Amygdala (tissue), 56 donors: Measurements from ENCODE around the gene PRICKLE4.
"Not testable (repeated sequence)": the region's sequence is repeated elsewhere in the genome, so short reads cannot be mapped to it uniquely, and the experiment has no call there.

Experiments
- DNase-seq, 56 donors: peaks; one replicate each; lab custom pipeline; 2025; lab: John Stamatoyannopoulos, UW

The PRICKLE4 gene

DNA sequence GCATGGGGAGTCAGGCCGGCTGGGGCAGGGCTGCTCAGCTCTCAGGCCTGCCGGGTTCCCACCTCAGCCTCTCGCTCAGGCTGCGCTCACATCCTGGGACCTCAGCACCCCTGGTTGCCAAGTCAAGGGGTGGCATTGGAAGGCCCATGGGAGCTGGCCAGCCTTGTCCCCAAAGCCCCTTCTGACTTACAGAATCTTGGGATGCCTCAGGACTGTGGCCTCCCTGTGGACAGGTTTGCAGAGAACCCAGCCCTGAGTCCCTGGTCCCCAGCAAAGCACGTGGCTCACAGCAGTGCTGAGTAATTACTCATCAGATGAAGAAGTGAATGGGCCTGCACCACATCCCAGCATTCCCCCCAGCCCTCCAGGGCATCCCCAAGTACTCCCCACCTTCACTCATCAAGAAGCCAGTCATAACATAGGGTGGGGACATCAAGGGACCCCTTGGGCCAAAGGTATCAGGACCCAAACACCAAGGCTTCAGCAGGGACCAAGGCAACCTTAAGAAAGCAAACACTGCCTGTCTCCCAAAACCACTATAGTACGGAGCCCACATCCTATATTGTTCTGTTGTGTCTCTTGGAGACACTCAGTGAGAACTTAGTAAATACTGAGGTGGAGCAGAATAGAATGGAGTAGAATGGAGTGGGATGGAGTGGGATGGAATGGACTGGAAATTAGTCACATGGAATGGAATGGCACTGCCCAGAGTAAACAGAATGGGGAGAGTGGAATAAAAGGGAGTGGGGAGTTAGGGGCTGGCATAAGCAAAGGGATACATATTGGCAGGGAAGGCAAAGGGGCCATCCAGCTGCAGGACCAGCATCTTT is 37.0 kb upstream of the PRICKLE4 start:
- no peak for DNase-seq

- DNase-seq: no peak
Observed at GRCh38 chr6:41744236-41744787, 36.3 kb upstream of the PRICKLE4 start.

GRCh38 chr6:41746107-41746506 is 34.5 kb upstream of the PRICKLE4 start:
- no peak for DNase-seq

DNA sequence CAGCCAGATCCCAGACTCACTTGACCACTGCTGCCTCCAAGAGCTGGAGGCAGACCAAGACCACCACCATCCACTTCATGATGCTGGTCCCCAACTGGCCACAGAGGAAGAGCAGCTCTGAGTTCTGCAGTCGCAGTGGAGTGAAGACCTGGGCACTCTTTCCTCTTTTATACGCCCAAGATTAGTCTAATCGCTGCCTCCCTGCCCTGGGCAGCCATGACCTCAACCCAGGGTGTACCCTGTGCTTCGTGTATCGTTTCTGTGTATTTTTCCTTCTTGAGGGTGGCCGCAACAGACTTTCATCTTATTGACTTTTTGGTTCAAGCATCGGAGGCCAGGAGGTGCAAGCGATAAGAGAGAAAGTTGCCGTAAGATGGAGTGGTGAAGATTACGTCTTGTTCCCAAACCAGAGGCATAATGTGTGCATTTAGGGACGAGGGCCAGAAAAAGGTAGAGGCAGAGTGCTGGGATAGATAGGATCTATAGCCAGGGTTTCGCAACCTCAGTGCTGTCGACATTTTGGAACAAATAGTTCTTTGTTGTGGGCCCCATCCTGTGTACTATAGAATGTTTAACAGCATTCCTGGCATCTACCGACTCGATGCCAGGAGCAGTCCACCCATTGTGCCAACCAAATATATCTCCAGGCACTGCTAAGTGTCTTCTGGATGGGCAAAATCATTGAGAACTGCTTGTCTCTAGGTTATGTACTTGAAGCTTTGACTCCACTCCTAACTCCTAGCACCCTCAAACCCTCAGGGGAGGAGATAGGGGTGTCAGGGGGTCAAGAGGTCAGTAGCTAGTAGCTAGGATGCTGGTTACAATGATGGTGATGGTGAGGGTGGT is 33.1 kb upstream of the PRICKLE4 start, which contains the start of gene PGC:
TSS of gene PGC (minus strand) at position 142 of the 846 bp plus-strand sequence. CDS start at position 79, 63 bp downstream.
- no peak for DNase-seq

GRCh38 chr6:41748102-41748477 is 32.5 kb upstream of the PRICKLE4 start:
- DNase-seq: no peak

GRCh38 chr6:41748542-41748941 is 32.0 kb upstream of the PRICKLE4 start:
- DNase-seq: no peak

- DNase-seq: no peak
Observed at GRCh38 chr6:41750374-41750773, 30.2 kb upstream of the PRICKLE4 start.

- no peak for DNase-seq
Observed at GRCh38 chr6:41755895-41756294, 24.7 kb upstream of the PRICKLE4 start.

DNA sequence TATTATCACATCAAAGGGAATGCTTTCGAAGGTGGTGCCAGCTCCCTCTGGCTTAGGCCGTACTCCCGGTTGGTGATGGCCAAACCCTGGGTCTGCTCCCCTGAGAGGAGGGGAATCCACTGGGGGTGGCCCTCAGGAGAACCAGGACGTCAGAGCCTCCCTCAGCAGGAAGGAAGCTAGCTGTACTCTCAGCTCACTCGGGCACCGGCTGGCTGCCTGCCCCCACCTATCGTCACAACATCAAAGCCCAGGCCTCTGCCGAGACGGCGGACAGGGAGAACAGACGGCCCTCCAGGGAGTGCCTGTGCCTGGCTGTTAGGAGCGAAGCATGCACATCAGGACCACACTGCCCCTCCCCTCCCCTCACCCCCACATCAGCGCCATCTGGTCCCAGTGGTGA is 24.2 kb upstream of the PRICKLE4 start:
- DNase-seq: no peak

DNA sequence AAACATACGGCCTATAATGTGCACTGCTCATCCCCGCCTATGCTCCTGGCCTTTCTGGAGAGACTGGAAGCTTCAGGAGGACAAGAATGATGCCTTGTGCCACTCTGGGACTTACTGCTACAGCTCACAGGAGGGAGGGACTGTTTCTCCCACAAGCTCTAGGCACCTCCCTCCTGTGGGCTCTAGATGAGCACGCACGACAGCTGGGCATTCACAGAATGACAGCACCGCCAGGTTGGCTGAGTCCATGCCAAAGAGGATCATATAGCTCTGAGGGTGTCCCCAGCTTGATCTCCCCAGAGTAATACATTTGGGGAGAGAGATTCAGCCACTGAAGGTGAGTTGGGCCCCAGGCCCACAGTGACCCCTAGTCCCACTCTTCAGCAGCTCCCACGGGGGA is 23.3 kb upstream of the PRICKLE4 start:
- DNase-seq: no peak

DNA sequence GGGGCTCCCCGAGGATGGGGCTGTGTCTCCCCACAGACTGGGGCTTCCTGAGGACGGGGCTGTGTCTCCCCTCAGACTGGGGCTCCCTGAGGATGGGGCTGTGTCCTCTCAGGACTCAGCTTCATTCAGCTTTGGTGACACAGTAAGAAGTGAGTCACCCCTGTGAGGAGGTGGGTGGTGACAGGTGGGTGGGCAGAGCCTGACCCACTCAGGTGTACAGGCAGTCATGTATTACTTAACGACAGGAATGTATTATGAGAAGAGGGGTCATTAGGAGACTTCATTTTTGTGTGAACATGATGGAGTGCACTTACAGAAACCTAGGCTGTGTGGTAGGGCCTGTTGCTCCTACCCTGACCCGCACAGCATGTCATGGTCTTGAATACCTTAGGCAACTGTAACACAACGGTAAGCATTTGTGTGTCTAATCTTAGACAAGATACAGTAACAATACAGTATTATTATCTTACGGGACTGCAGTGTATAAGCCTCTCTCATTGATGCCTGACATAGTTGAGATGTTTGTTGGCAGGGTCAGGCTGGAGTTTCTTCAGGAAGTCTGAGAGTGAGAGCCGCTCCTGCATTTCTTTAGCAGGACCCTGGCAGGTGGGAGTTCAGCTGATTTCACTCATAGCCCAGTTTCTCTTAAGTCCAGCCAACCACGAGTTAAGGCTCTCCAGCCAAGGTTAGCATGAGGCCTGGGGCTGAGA is 22.5 kb upstream of the PRICKLE4 start:
- DNase-seq: no peak

GRCh38 chr6:41758641-41759035 is 21.9 kb upstream of the PRICKLE4 start:
- no peak for DNase-seq

GRCh38 chr6:41759106-41759904 is 21.3 kb upstream of the PRICKLE4 start:
- no peak for DNase-seq

GRCh38 chr6:41759905-41760579 is 20.5 kb upstream of the PRICKLE4 start:
- DNase-seq: no peak

DNA sequence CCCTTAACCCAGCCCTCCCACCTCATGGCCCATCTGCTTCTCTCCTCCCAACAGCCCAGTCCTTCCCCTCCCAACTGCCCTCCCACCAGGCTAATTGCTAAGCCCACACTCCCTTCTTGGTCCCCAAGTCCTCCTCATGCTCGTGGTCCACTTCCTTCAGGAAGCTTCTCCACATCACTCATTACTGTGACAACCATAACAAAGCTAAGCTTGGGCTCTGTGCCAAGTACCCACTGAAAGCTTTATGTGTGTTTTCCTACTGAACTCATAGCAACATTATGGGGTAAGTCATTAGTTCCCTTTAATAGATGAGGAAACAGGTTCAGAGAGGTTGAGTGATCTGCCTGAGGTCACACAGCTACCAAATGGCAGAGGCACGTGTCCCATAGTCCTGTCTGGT is 17.1 kb upstream of the PRICKLE4 start:
- DNase-seq: peak in 1 of 56 donors; percentile 19

- DNase-seq: not testable (repeated sequence)
Observed at GRCh38 chr6:41766043-41766664, 14.4 kb upstream of the PRICKLE4 start.

GRCh38 chr6:41767112-41767833 is 13.3 kb upstream of the PRICKLE4 start:
- DNase-seq: peak in 1 of 56 donors; percentile 13
